Ramos (cell line): ENCODE measurements around the gene KRT14.
"Not testable (repeated sequence)": the region's sequence is repeated elsewhere in the genome, so short reads cannot be mapped to it uniquely, and the experiment has no call there.

Source experiments
- in situ Hi-C: fragments of 300-500 bp; cut with MboI; formaldehyde crosslinking; loops from one replicate; pipeline ENCODE4 v1.14.3; 2022; ENCODE audit warnings: low sequenced_read_pairs; ENCODE audit not compliant: unreplicated experiment

Gene KRT14

GRCh38 chr17:41580244-41580575 lies 6.5 kb downstream of the KRT14 start:
- in situ Hi-C loops: no loop called here

- in situ Hi-C loops: no loop called here
Measured at GRCh38 chr17:41579484-41580243, 7.0 kb downstream of the KRT14 start.

- in situ Hi-C loops: no loop called here
Measured at GRCh38 chr17:41578971-41579370, 7.7 kb downstream of the KRT14 start.

DNA sequence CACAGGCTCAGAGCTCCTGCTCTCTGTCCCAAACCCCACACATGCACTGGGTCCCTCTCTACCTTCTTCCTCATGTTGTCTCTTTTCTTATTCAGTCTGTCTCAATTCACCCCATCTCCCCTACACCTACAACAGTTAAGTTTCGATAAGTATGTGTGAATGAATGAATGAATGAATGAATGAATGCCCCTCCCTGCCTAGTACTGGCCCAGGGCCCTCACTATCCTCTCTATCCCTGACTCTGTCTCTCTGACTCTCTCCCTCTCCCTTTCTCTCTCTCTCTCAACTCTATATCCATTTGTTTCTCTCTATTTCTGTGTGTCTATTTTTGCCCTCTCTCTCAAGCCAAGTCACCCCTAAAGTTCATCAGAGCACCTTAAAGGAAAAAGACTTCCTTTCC lies 8.2 kb downstream of the KRT14 start:
- in situ Hi-C loops: no loop called here

DNA sequence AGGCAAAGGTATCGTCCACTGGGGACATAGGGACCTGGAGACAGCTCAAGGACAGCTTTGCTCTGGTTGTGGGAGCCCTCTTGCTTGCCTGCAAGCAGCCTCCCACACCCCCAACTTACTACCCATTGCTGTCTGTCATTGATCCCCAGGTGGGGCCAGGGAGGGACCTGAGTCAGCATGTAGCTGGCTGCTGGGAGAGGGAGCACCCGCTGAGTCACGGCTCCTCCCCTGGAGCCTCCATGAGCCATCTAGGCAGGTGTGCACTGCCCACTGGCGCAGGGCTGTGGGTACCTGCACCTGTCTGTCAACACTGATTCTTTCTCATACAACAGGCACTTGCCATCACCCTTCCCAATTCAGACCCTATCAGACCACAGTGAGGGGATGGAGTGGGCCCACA lies 10.0 kb downstream of the KRT14 start:
- in situ Hi-C loops: not testable (repeated sequence)

- in situ Hi-C loops: no loop called here
Measured at GRCh38 chr17:41575336-41575735, 11.4 kb downstream of the KRT14 start.

DNA sequence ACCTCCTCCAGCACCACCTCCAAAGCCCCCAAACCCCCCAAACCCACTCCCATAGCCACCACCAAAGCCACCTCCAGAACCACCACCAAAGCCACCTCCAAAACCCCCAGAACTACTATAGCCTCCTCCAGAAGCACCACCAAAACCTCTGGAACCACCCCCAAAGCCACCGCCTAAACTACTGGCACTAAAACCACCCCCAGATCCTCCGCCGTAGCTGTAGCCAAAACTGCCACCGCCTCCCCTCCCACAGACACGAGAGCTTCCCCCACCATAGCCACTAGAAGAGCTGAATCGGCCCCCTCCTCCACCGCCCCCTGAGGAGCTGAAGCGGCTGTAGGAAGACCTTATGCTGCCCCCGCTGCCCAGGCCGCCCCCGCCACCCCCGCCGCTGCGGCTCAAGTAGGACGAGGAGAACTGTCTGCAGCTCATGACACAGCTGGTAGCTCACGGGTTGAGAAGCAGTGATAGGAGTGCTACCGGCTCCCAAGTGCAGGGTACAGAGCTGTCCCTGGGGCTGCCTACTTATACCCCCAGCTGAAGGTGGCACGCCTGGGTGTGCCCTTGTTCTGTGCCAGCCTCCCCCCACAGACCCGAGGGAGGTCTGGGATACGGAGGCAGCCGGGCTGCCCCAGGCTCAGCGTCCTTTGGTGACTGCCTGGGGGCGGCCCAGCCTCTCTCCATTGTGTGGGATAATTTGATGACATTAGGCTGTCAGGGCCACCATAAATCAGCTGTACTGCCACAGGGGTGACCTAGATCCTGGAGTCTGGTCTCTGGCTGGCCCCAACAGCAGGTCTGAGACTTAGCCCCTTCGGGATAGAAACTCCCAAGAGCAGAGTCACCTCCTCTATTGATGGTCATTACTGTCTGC lies 14.9 kb downstream of the KRT14 start, which contains the start of gene KRT9:
Gene KRT9 (minus strand): TSS at position 499 of the 874 bp plus-strand sequence. CDS start 67 bp downstream, at position 432.
- in situ Hi-C loops: no loop called here

DNA sequence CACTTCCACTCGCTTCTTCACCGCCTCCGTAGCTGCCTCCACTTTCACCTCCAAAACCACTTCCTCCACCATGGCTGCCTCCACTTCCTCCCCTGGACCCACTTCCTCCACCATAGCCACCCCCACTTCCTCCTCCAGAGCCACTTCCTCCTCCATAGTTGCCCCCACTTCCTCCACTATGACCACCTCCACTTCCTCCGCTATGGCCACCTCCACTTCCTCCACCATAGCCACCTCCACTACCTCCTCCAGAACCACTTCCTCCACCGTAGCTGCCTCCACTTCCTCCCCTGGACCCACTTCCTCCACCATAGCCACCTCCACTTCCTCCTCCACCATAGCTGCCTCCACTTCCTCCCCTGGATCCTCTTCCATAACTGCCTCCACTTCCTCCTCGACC lies 19.4 kb downstream of the KRT14 start:
- in situ Hi-C loops: no loop called here

GRCh38 chr17:41565338-41565737 lies 21.4 kb downstream of the KRT14 start:
- in situ Hi-C loops: no loop called here

DNA sequence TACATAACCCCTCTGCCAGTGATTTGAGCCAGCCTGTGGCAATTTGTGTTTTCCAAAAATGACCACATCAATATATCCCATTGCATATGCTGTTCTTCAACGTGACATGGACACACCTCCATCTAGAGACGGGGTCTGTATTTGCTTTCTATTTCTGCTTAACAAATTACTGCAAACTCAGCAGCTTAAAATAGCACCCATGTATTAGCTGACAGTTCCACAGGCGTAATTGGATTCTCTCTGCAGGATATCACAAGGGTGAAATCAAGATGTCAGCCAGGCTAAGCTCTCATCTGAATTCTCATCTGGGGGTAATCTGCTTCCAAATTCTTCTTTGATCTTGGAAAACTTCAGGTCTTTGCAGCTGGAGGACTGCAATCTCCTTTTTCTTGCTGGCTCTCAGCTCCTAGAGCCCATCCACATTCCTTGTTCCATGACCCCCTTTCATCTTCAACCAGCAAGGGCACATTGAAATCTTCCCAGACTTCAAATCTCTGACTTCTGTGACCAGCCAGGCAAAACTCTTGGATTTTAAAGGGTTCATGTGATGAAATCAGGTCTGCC lies 23.0 kb downstream of the KRT14 start:
- in situ Hi-C loops: no loop called here

DNA sequence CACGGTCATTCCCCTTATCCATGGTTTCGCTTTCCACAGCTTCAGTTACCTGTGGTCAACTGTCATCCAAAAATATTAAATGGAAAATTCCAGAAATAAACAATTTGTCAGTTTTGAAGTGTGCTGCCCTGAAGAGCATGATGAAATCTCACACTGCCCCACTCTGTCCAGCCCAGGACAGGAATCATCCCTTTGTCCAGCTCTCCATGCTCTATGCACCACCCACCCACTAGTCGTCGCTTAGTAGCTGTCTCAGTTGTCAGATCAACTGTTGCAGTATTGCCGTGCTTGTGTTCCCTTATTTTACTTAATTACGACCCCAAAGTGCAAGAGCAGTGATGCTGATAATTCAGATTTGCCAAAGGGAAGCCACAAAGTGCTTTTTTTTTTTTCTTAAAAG lies 25.1 kb downstream of the KRT14 start:
- in situ Hi-C loops: no loop called here

DNA sequence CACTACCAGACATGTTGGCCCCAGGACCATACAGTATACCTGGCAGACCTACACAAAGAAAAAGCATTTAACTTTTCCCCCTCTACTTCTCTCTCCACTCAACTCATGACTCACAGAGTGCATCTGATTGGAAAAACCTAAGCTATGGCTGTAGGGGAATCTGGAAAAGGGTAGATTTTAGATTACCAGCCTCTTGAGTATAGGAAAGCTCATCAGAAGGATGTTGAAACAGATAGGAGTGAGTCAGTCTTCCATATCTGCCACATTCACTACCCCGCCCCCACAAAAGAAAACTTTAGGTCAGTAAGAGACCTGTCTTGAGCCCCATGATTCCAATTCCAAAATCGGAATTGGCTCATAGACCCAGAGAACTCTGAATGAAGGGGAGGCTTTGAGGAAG lies 27.1 kb downstream of the KRT14 start:
- in situ Hi-C loops: no loop called here

- in situ Hi-C loops: no loop called here
Measured at GRCh38 chr17:41556931-41557330, 29.8 kb downstream of the KRT14 start.

GRCh38 chr17:41556306-41556705 lies 30.4 kb downstream of the KRT14 start:
- in situ Hi-C loops: no loop called here

DNA sequence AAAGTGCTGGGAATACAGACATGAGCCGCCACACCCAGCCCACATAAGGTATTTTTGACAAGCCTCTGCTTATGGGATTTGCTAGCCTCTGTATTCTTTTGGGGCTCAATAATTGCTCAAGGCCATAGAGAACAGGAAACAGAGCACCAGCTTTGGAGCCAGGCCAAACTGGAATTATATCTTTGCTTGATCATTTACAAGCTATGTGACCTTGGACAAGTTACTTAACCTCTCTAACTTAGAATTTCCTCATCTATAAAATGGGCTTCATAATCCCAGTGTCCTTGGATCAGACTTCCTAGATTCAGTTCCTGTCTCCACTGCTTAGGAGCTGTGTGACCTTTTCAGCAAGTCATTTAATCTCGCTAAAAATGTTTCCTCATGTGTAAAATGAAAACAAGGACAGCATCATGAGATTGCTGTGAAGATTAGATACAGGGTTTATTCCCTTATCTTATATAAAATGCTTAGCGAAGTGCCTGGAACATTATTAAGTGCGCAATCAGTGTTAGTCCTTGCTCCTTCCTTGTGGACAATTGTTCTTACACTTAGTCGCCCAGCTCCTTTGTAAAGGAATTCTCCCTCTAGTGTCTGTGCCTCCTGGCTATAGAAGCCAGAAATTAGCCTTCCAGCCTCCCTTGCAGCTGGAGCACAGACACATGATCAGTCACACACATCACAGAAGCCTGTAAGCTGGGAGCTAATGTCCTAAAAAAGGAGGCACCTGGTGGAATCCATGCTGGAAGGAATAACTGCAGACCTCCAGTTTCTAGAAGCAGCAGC lies 31.4 kb downstream of the KRT14 start:
- in situ Hi-C loops: no loop called here

GRCh38 chr17:41553987-41554680 lies 32.6 kb downstream of the KRT14 start:
- in situ Hi-C loops: no loop called here

DNA sequence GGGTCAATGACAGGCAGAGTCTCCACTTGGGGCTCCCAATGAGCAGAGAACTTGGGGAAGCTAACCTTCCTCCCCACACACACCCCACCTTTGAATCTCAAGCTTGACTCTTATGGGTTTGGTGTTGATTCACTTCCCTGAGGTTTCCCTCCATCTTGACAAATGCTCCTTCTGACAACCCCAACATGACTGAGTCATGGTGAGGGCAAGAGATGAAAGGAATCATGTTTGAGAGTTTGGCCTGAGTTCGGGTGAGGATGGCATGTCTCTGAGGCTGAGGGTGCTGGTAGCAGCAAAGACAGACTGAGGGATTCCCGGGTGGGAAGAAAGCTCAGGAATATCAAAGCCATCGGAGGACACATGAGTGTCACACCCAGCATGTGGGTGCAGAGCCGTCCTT lies 33.5 kb downstream of the KRT14 start:
- in situ Hi-C loops: no loop called here

DNA sequence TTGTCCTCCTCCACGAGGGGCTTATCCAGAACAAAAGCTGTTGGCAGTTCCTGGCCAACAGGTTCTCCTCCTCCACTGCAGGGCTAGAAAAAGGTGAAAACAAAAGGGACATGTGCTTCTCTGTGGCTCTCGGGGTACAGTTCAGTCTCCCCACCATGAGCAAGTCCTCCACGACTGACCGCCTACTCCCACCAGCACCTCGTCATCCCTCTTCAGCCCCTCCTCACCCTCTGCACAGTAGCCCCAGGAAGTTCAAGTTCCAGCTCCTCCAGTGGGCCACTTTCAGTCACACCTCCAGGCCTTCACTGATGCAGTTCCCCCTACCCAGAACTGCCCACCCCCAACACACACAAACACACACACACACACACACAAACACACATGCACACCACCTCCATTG lies 34.2 kb downstream of the KRT14 start:
- in situ Hi-C loops: no loop called here

DNA sequence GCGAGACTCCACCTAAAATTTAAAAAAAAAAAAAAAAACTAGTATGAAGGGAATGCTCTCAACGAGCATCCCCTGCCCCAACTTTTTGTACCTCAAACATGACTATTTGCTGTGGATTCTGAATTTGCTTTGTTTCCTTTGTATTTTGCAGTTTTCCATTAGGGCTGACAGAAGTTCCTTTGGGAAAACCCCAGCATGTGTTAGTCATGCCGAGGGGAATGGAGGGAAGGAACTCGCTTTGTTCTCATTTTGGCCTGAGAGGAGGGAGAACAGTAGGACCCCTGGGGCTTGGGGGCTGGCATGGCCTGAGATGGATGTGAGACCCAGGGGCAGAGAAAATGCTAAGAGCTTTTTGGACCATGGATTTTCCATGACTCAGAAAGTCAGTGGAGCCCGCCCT lies 35.3 kb downstream of the KRT14 start:
- in situ Hi-C loops: no loop called here

GRCh38 chr17:41549596-41550039 lies 37.1 kb downstream of the KRT14 start:
- in situ Hi-C loops: no loop called here
